ENCODE results near the gene NELL1.
"Not testable (repeated sequence)": the region's sequence is repeated elsewhere in the genome, so short reads cannot be mapped to it uniquely, and the experiment has no call there.

NELL1 gene

DNA sequence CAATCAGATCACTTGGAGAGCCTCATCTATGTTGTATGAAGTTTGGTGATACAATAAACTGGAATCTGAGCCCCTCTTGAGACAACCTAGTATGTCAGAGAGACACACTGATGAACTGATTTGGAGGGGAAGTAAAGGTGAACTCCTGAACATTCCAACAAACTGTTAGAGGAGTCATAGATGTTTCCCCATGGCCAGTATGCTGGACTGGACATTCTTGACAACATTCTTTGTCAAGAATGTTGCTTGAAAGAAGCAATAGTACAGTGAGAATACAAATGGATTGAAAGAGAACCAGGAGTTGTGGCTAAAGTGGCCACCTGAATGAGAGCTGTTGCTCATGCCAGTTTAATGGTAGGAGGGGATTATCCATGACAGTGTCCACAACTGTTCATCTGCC is 588.1 kb downstream of the NELL1 start:
- DNase-seq: no peak

DNA sequence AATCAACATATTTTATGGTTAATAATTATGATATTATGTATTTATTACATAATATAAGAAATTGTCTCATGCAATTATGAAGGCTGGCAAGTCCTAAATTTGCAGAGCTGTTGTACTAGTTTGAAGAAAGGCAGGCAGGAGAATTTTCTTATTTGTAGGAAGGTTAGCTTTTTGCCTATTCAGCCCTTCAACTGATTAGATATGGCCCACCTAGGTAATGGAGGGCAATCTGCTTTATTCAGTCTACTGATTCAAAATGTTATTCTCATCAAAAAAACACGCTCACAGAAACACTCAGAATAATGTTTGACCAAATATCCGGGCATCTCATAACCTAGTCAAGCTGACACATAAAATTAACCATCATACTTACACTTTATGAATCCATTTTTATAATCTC is 589.0 kb downstream of the NELL1 start:
- no peak for DNase-seq

DNA sequence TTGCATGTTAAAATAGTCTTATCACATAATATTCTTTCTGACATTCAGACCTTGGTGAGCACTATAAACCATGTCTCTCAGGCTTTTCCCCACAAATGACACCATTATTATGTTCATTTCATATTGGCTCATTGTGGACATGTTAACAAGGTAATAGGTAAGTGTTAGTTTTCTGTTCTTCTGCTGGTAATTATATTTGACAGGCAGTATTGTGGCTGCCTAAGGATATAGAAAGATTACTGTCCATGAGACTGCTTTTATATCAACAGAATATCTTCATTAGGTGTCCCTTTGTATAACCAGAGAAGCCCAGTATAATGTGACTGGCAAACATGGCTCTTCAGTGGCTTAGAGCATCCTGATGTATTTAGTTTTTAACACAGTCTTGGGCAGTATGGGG is 590.7 kb downstream of the NELL1 start:
- DNase-seq: no peak

- no peak for DNase-seq
Measured at GRCh38 chr11:21262992-21263391, 593.6 kb downstream of the NELL1 start.

DNA sequence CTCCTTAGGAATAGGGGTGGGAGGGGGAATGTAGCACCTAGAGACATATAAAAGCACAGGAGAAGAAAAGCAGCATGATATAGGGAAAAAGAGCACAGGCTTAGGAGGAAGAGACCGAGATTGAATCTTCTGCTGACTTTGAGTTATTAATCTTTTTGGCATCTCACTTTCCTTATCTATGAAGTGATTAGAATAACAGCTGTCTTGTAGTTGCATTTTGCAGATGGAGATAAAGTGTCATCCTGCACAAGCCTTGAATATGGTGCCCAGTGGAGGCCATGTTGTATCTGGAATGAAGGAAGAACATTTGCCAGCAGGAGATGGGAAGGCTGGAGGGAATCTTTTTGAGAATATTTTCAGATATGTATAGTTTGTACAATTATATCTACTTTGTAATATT is 594.7 kb downstream of the NELL1 start:
- no peak for DNase-seq

DNA sequence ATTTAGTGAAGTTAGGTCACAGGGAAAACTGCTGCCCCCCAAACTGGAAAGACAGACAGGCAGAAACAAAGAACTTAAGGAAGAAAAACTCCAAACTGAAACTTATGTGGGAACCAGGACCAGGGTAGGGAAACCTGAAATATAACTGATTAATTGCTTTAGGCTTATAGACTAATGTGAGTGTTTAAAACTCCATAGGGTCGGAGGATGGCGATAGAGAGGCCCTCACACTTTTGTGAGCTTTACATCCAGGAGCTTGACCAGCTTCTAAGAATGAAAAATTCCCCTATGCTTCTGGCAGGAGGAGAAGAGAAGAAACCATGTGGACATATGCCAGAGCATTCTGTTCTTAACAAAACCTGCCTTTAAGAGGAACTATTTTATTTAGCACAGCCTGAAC is 598.6 kb downstream of the NELL1 start:
- no peak for DNase-seq

DNA sequence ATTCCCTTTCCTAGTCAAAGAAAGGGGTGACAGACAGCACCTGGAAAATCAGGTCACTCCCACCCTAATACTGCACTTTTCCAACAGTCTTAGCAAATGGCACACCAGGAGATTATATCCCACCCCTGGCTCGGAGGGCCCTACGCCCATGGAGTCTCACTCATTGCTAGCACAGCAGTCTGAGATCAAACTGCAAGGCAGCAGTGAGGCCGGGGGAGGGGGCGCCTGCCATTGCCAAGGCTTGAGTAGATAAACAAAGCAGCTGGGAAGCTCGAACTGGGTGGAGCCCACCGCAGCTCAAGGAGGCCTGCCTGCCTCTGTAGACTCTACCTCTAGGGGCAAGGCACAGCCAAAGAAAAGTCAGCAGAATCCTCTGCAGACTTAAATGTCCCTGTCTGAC is 602.8 kb downstream of the NELL1 start:
- not testable (repeated sequence) for DNase-seq

- no peak for DNase-seq
Measured at GRCh38 chr11:21278840-21279239, 609.5 kb downstream of the NELL1 start.

- DNase-seq: no peak
Measured at GRCh38 chr11:21285104-21285503, 615.7 kb downstream of the NELL1 start.

DNA sequence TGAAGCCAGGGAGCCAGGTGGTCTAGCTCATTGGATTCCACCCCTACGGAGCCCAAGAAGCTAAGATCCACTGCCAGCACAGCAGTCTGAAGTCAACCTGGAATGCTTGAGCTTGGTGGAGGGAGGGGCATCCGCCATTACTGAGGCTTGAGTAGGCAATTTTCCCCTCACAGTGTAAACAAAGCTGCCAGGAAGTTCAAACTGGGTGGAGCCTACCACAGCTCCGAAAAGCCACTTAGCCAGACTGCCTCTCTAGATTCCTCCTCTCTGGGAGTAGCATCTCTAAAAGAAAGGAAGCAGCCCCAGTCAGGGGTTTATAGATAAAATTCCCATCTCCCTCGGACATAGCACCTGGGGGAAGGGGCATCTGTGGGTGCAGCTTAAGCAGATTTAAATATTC is 620.3 kb downstream of the NELL1 start:
- DNase-seq: no peak

DNA sequence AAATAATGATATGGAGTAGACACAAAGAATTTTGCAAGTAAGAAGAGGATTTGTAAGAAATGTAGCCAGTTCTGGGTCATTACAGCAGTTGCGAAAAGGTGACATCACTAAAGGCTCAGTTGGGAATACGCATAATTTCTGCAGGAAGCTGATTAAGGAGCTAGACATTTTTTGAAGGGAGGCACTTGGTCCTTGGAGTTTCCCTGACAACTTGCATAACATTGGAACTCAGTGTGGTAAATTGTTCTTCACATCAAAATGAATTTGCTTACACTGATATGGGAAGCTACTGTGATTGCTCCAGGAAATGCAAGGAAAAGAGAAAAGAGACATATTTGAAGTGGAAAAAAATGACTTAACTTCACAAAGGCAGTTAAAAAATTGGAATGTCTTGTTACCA is 626.1 kb downstream of the NELL1 start:
- DNase-seq: no peak

- no peak for DNase-seq
Measured at GRCh38 chr11:21301981-21302380, 632.6 kb downstream of the NELL1 start.

GRCh38 chr11:21306739-21307358 is 637.5 kb downstream of the NELL1 start:
- no peak for DNase-seq

- no peak for DNase-seq
Measured at GRCh38 chr11:21307874-21308273, 638.5 kb downstream of the NELL1 start.

DNA sequence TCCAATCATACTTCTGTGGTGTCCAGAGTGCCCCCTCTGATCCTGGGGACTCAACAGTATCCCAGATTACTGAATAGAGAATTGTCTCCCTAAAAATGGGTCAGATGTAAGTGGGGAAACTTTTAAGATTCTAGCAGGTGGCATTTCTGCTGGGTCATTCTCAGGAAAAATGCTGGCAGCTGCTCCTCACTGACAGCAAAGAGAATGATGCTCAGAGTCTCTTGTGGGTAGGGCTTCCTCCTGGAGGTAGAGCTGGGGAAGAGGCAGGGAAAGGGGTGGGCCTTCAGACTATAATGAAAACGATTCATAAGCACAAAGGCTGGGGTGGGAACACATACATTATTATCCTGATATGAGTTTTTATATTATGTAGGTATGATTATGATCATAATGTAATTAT is 647.2 kb downstream of the NELL1 start:
- no peak for DNase-seq

DNA sequence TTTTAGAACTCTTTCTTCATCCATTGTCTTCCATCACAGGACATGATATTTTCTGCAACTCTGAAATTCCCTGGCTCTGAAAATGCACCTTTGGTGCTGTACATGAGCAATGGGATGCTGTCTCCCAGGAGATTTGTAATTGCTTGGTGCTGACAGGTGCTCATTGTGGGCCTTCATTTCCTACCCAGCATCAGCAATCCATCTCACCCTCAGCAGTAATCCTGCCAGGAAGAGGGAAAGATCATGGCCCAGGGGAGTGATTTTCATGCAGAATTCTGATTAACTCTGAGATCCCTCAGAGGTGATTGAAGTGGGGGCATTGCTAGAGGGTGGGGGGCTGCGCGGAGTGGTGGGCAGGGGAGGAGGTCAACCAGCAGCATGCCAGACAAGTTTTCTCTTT is 651.7 kb downstream of the NELL1 start:
- DNase-seq: no peak

DNA sequence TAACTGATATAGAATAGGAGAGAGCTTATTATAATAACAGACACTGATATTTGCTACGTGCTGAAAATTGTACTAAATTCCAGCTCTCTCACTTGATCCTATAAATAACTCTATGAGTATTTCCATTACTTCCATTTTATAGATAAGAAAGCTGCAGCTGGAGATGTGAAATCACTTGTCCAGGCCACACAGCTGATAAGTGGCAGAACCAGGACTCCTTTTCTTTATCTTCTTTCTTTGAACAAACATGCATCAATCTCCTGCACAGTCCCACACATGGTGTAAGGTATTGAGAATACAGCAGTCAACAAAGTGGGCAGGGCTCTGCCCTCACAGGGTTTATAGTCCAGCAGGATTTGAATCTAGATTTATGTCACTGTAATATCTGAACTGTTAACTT is 652.1 kb downstream of the NELL1 start:
- DNase-seq: no peak

GRCh38 chr11:21323617-21324016 is 654.2 kb downstream of the NELL1 start:
- DNase-seq: no peak

GRCh38 chr11:21343204-21343603 is 673.8 kb downstream of the NELL1 start:
- no peak for DNase-seq

GRCh38 chr11:21346361-21346760 is 677.0 kb downstream of the NELL1 start:
- no peak for DNase-seq

GRCh38 chr11:21350613-21351012 is 681.2 kb downstream of the NELL1 start:
- DNase-seq: no peak

DNA sequence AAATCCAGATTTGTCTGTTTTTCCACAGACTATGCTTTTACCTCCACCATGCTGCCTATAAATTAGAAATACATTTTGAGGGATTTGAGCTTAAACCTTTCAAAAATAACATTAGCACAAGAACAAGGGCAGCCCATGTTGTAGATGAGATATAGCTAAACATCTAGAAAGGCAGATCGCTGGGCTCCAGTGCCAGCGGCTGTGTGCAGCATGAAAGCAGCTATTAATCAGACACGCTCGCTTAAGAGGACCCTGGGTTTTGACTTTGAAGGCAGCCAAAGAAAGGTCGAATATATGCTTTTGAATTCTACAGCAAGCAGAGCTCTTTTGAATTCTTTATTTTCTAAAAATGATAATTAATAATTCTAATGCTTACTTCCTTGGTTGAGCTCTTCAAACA is 684.0 kb downstream of the NELL1 start:
- no peak for DNase-seq

- no peak for DNase-seq
Measured at GRCh38 chr11:21364866-21365624, 695.7 kb downstream of the NELL1 start.

GRCh38 chr11:21369947-21370346 is 700.6 kb downstream of the NELL1 start:
- DNase-seq: no peak

DNA sequence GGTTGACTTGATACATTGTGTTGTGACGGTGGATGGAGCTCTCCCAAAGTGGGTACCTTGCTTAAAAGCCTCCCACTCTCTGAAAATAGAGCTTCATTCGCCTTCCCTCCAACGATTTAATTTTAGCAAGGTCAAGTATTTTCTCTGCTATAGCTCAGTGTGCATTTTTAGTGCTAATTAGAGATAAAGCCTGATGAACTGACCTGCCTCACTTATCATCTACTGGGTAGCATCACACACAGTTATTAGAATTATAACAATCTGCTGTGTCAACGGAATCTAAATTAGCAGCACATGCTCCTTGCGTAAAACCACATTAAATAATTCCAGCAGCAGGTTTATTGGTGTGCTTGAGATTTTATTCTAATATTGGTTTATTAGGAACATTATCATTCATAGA is 701.7 kb downstream of the NELL1 start:
- no peak for DNase-seq
